GDM1 (cell line): ENCODE data around the gene LRRC27.
"Not testable (repeated sequence)": the region's sequence is repeated elsewhere in the genome, so short reads cannot be mapped to it uniquely, and the experiment has no call there.

Experiments used
- DNase-seq: peaks from one replicate; lab custom pipeline; 2025; lab: John Stamatoyannopoulos, UW

Gene LRRC27

GRCh38 chr10:132314881-132315280 lies 17.1 kb upstream of the LRRC27 start:
- DNase-seq = not testable (repeated sequence)

GRCh38 chr10:132316133-132316532 lies 15.9 kb upstream of the LRRC27 start:
- no peak for DNase-seq

- DNase-seq = not testable (repeated sequence)
Measured at GRCh38 chr10:132317477-132317876, 14.5 kb upstream of the LRRC27 start.

GRCh38 chr10:132319853-132320653 lies 11.9 kb upstream of the LRRC27 start:
- peak; percentile 43 for DNase-seq

GRCh38 chr10:132320654-132321469 lies 11.1 kb upstream of the LRRC27 start:
- no peak for DNase-seq

GRCh38 chr10:132321726-132322125 lies 10.3 kb upstream of the LRRC27 start:
- no peak for DNase-seq

GRCh38 chr10:132322586-132323048 lies 9.4 kb upstream of the LRRC27 start:
- DNase-seq = no peak

GRCh38 chr10:132324186-132324585 lies 7.8 kb upstream of the LRRC27 start:
- no peak for DNase-seq

GRCh38 chr10:132326344-132326889 lies 5.6 kb upstream of the LRRC27 start:
- DNase-seq = no peak

- no peak for DNase-seq
Measured at GRCh38 chr10:132326925-132327324, 5.1 kb upstream of the LRRC27 start.

- DNase-seq = no peak
Measured at GRCh38 chr10:132328106-132328505, 3.9 kb upstream of the LRRC27 start.

GRCh38 chr10:132328738-132329137 lies 3.3 kb upstream of the LRRC27 start:
- no peak for DNase-seq

- DNase-seq = no peak
Measured at GRCh38 chr10:132329565-132330485, 2.2 kb upstream of the LRRC27 start.

- DNase-seq = no peak
Measured at GRCh38 chr10:132330486-132330833, 1.5 kb upstream of the LRRC27 start.

- no peak for DNase-seq
Measured at GRCh38 chr10:132332433-132332754, 401 bp downstream of the LRRC27 start.

GRCh38 chr10:132333386-132333785 lies 1.4 kb downstream of the LRRC27 start:
- no peak for DNase-seq

GRCh38 chr10:132334631-132335188 lies 2.7 kb downstream of the LRRC27 start:
- no peak for DNase-seq

GRCh38 chr10:132335189-132336063 lies 3.4 kb downstream of the LRRC27 start:
- DNase-seq = peak; percentile 99

- no peak for DNase-seq
Measured at GRCh38 chr10:132336064-132336746, 4.2 kb downstream of the LRRC27 start.

- DNase-seq = no peak
Measured at GRCh38 chr10:132336919-132337407, 5.0 kb downstream of the LRRC27 start.
